Measurements from ENCODE around the gene ZDHHC11B. TPM values are rescaled to one million over a fixed set of nuclear protein-coding genes. Genes with fewer than 3 reads are reported as not detected.
"Not testable (repeated sequence)": the region's sequence is repeated elsewhere in the genome, so short reads cannot be mapped to it uniquely, and the experiment has no call there.

Gene ZDHHC11B
- total and polyA plus RNA-seq, 8 donors, result 0.93 to 42.4 (median 8.6) TPM

- Histone ChIP-seq H3K4me3 (peak overlapping the region; percentile 54 to 74 (median 60)), H3K27me3 (peaks cover 0 to 6% (median 0%) of the 10 kb centered on the region in 3 donors), H3K27ac (peak overlapping the region in 2 of 5 donors; percentile 79 to 81), H3K36me3 (no peaks in the 10 kb centered on the region), H3K4me1 (peaks cover 0 to 13% (median 10%) of the 10 kb centered on the region in 4 donors), H3K9me3 (no peaks in the 10 kb centered on the region)
- WGBS, 5 donors, result 13 to 34% (median 27%) methylated on average over 1 to 2 of the region's 2 CpGs
- TF ChIP-seq CTCF (IDR thresholded peaks at IDR 0.05) (no peak), POLR2A (IDR thresholded peaks at IDR 0.05) (no peak), EP300 (IDR thresholded peaks at IDR 0.05) (no peak), POLR2AphosphoS5 (IDR thresholded peaks at IDR 0.05) (no peak)
- intact Hi-C loops (cut with DNase I; ENCODE audit: low total_unique reads), result no loop called here
- no peak for DNase-seq
Measured at GRCh38 chr5:691817-692528, 92.6 kb downstream of the ZDHHC11B start.

- 0% methylated on average over 6 of the region's 23 CpGs; no CpG with 5 or more reads in 4 of the 5 donors for WGBS, 5 donors
- peak in 1 of 2 donors; percentile 42 for DNase-seq
- H3K9me3 ChIP-seq; intact Hi-C loops (cut with DNase I; ENCODE audit: low total_unique reads); H3K27me3 ChIP-seq; H3K36me3 ChIP-seq; H3K27ac ChIP-seq: not testable (repeated sequence)
- peak overlapping the region in 1 of 4 donors; percentile 31 for H3K4me3 ChIP-seq
- H3K4me1 ChIP-seq, result peaks cover 0 to 13% (median 10%) of the 10 kb centered on the region in 4 donors
Measured at GRCh38 chr5:691049-691448, 93.5 kb downstream of the ZDHHC11B start.

- H3K9me3 ChIP-seq; intact Hi-C loops (cut with DNase I; ENCODE audit: low total_unique reads); H3K4me3 ChIP-seq; H3K27ac ChIP-seq; H3K36me3 ChIP-seq; DNase-seq; H3K27me3 ChIP-seq: not testable (repeated sequence)
- WGBS, 5 donors, result no CpG with 5 or more reads among the region's 12 CpGs
- peaks cover 0 to 13% (median 10%) of the 10 kb centered on the region in 4 donors for H3K4me1 ChIP-seq
Measured at GRCh38 chr5:690293-690692, 94.2 kb downstream of the ZDHHC11B start.

- 83 to 91% (median 89%) methylated on average over 12 to 22 of the region's 30 CpGs for WGBS, 5 donors
- peaks cover 0 to 10% (median 8%) of the 10 kb centered on the region in 4 donors for H3K4me1 ChIP-seq
- H3K36me3 ChIP-seq; H3K27me3 ChIP-seq; H3K9me3 ChIP-seq; H3K4me3 ChIP-seq; H3K27ac ChIP-seq; intact Hi-C loops (cut with DNase I; ENCODE audit: low total_unique reads): not testable (repeated sequence)
- peak in 1 of 2 donors; percentile 23 for DNase-seq
Measured at GRCh38 chr5:688348-689010, 96.0 kb downstream of the ZDHHC11B start.

GRCh38 chr5:686936-687335 is 97.6 kb downstream of the ZDHHC11B start:
- WGBS, 5 donors, result 64 to 90% (median 86%) methylated on average over 3 to 12 of the region's 12 CpGs; no CpG with 5 or more reads in 1 of the 5 donors
- H3K27me3 ChIP-seq; H3K4me3 ChIP-seq; H3K9me3 ChIP-seq; H3K36me3 ChIP-seq; H3K27ac ChIP-seq; intact Hi-C loops (cut with DNase I; ENCODE audit: low total_unique reads); DNase-seq; H3K4me1 ChIP-seq: not testable (repeated sequence)

- DNase-seq; intact Hi-C loops (cut with DNase I; ENCODE audit: low total_unique reads); H3K4me3 ChIP-seq; H3K4me1 ChIP-seq; H3K27me3 ChIP-seq; H3K9me3 ChIP-seq; H3K27ac ChIP-seq; H3K36me3 ChIP-seq: not testable (repeated sequence)
- WGBS, 5 donors, result 86 to 100% (median 92%) methylated on average over 2 to 12 of the region's 12 CpGs
Measured at GRCh38 chr5:686172-686523, 98.4 kb downstream of the ZDHHC11B start.

All from stomach (tissue), 9 donors.